CD14-positive monocyte (primary cell): Measurements from ENCODE around the gene PILRA. TPM values are rescaled to one million over a fixed set of nuclear protein-coding genes. Genes with fewer than 3 reads are reported as not detected.

Experiments
- DNase-seq, 3 donors: peaks; one replicate each; pipeline ENCODE4 v3.0.0-alpha.2; 2011 to 2022
- H2AFZ ChIP-seq: 2 replicates; pipeline ENCODE4 v1.6.0; 2012; ENCODE audit warnings: mild to moderate bottlenecking, low read depth, low read length, inconsistent platforms; ENCODE audit not compliant: insufficient read depth, poor library complexity, severe bottlenecking
- H3K27ac ChIP-seq, 2 donors: 1 replicate in 1 of 2; 2 replicates in 1 of 2; pipeline ENCODE4 v1.5.1; 2012 to 2013; ENCODE audit warnings: low read length in 2 of 2, control low read depth in 1 of 2, inconsistent platforms in 1 of 2, low read depth in 1 of 2, mild to moderate bottlenecking in 1 of 2
- H3K27me3 ChIP-seq, 2 donors: one replicate each; pipeline versions ENCODE4 v1.6.0 to v1.6.1; 2011 to 2013; ENCODE audit warnings: low read length in 2 of 2; ENCODE audit not compliant: control insufficient read depth in 2 of 2, insufficient read depth in 2 of 2
- H3K36me3 ChIP-seq, 2 donors: replicated peaks in 1 of 2; 1 replicate in 1 of 2; 2 replicates in 1 of 2; pipeline versions ENCODE4 v1.5.1 to v1.6.1; 2012 to 2013; ENCODE audit warnings: low read length in 2 of 2, control low read depth in 1 of 2, inconsistent platforms in 1 of 2, mild to moderate bottlenecking in 1 of 2; ENCODE audit not compliant: insufficient read depth in 2 of 2, control insufficient read depth in 1 of 2
- H3K4me1 ChIP-seq, 2 donors: 1 replicate in 1 of 2; 2 replicates in 1 of 2; pipeline versions ENCODE4 v1.5.1 to v1.6.1; 2012 to 2013; ENCODE audit warnings: low read length in 2 of 2, control low read depth in 1 of 2, inconsistent platforms in 1 of 2, mild to moderate bottlenecking in 1 of 2, moderate library complexity in 1 of 2; ENCODE audit not compliant: insufficient read depth in 2 of 2, control insufficient read depth in 1 of 2
- H3K4me2 ChIP-seq: replicated peaks from 2 replicates; pipeline ENCODE3; 2012; ENCODE audit warnings: low read length, moderate library complexity, mild to moderate bottlenecking; ENCODE audit not compliant: poor library complexity, severe bottlenecking; ENCODE audit errors: extremely low read depth
- H3K4me3 ChIP-seq, 3 experiments: fragments of 200-600 bp in 1 of 3; sonication (generic) in 1 of 3; replicated peaks in 1 of 3; 1 replicate in 2 of 3; 2 replicates in 1 of 3; pipeline ENCODE4 v1.5.1; 2011 to 2013; ENCODE audit warnings: low read length in 3 of 3, mild to moderate bottlenecking in 3 of 3, control low read depth in 2 of 3, low read depth in 2 of 3, inconsistent platforms in 1 of 3, moderate library complexity in 1 of 3
- H3K79me2 ChIP-seq: 2 replicates; pipeline ENCODE4 v1.6.0; 2012; ENCODE audit warnings: mild to moderate bottlenecking, control low read depth, inconsistent platforms, low read length, moderate library complexity; ENCODE audit not compliant: insufficient read depth
- H3K9ac ChIP-seq: 2 replicates; pipeline ENCODE4 v1.6.0; 2017; ENCODE audit warnings: low read length, mild to moderate bottlenecking; ENCODE audit not compliant: insufficient read depth, poor library complexity, severe bottlenecking
- H3K9me3 ChIP-seq, 2 donors: replicated peaks in 1 of 2; 1 replicate in 1 of 2; 2 replicates in 1 of 2; pipeline versions ENCODE4 v1.5.1 to v1.6.1; 2012 to 2013; ENCODE audit warnings: low read length in 2 of 2, control low read depth in 1 of 2; ENCODE audit not compliant: control insufficient read depth in 1 of 2, insufficient read depth in 1 of 2
- H4K20me1 ChIP-seq: 2 replicates; pipeline ENCODE4 v1.6.0; 2012; ENCODE audit warnings: mild to moderate bottlenecking, low read length, control low read depth, moderate library complexity; ENCODE audit not compliant: insufficient read depth
- H3K27ac Mint-ChIP-seq, 7 donors: one replicate each; pipeline ENCODE4 v1.8.0; 2020; ENCODE audit warnings: mild to moderate bottlenecking in 7 of 7, mixed read lengths in 7 of 7, moderate library complexity in 6 of 7, inconsistent platforms in 2 of 7
- H3K27me3 Mint-ChIP-seq, 3 donors: one replicate each; pipeline ENCODE4 v1.8.0; 2021 to 2022; ENCODE audit warnings: low read depth in 3 of 3, mild to moderate bottlenecking in 3 of 3, mixed read lengths in 3 of 3, moderate library complexity in 3 of 3, inconsistent platforms in 1 of 3
- H3K36me3 Mint-ChIP-seq, 2 donors: one replicate each; pipeline ENCODE4 v1.8.0; 2020; ENCODE audit warnings: mixed read lengths in 2 of 2, inconsistent platforms in 1 of 2, mild to moderate bottlenecking in 1 of 2
- H3K4me1 Mint-ChIP-seq: one replicate; pipeline ENCODE4 v1.8.0; 2020; ENCODE audit warnings: mild to moderate bottlenecking, mixed read lengths
- H3K4me3 Mint-ChIP-seq, 2 donors: one replicate each; pipeline ENCODE4 v1.8.0; 2020; ENCODE audit warnings: mild to moderate bottlenecking in 2 of 2, mixed read lengths in 2 of 2, moderate library complexity in 1 of 2
- H3K9me3 Mint-ChIP-seq, 7 donors: one replicate each; pipeline ENCODE4 v1.8.0; 2020 to 2022; ENCODE audit warnings: mixed read lengths in 7 of 7, mild to moderate bottlenecking in 6 of 7, moderate library complexity in 6 of 7, inconsistent platforms in 2 of 7
- WGBS: methylation state at CpG from one replicate; pipeline ENCODE4 v1.1.5; 2013; ENCODE audit warnings: missing lambda C conversion rate; ENCODE audit not compliant: insufficient coverage; 5-methylcytosine and 5-hydroxymethylcytosine counted together
- intact Hi-C, 2 donors: fragments of 100-400 bp; cut with micrococcal nuclease; formaldehyde crosslinking; loops; one replicate each; pipeline versions ENCODE4 v1.15.0 to v1.15.1; 2023
- polyA plus RNA-seq, 3 donors: library from polyadenylated mRNA; depleted of rRNA in 1 of 3; unstranded in 2 of 3; stranded (reverse) in 1 of 3; fragments of 300-500 nt in 2 of 3; fragments of >200 nt in 1 of 3; fragmentation: Illumina TruSeq in 2 of 3; gene quantifications; 1 replicate in 2 of 3; 2 replicates in 1 of 3; pipeline ENCODE4 v1.2.3, GENCODE V29; 2012 to 2021
- TF ChIP-seq, protein P1 (sequence below): fragments of 200-600 bp; IDR thresholded peaks from one replicate; pipeline ENCODE4 v1.8.0; 2022; ENCODE audit warnings: antibody characterized with exemption, mild to moderate bottlenecking

Gene PILRA
- polyA plus RNA-seq, 3 donors, result 316 to 491 (median 364) TPM

- peak overlapping the region; percentile 29 for H3K4me2 ChIP-seq
- H3K36me3 Mint-ChIP-seq, result peaks cover 16 to 21% of the 10 kb centered on the region in 2 donors
- H3K9ac ChIP-seq, result peak overlapping the region; percentile 55
- H3K9me3 Mint-ChIP-seq, result no peaks in the 10 kb centered on the region
- no peaks in the 10 kb centered on the region for H3K9me3 ChIP-seq
- no peak overlapping the region for H2AFZ ChIP-seq
- peak overlapping the region in 1 of 3 experiments; percentile 43 for H3K4me3 ChIP-seq
- TF ChIP-seq, protein P1, sequence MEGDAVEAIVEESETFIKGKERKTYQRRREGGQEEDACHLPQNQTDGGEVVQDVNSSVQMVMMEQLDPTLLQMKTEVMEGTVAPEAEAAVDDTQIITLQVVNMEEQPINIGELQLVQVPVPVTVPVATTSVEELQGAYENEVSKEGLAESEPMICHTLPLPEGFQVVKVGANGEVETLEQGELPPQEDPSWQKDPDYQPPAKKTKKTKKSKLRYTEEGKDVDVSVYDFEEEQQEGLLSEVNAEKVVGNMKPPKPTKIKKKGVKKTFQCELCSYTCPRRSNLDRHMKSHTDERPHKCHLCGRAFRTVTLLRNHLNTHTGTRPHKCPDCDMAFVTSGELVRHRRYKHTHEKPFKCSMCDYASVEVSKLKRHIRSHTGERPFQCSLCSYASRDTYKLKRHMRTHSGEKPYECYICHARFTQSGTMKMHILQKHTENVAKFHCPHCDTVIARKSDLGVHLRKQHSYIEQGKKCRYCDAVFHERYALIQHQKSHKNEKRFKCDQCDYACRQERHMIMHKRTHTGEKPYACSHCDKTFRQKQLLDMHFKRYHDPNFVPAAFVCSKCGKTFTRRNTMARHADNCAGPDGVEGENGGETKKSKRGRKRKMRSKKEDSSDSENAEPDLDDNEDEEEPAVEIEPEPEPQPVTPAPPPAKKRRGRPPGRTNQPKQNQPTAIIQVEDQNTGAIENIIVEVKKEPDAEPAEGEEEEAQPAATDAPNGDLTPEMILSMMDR, result no peak
- peak in 2 of 3 donors; percentile 51 to 64 for DNase-seq
- peaks cover 0 to 5% (median 0%) of the 10 kb centered on the region in 3 donors for H3K27me3 Mint-ChIP-seq
- peaks cover 46% of the 10 kb centered on the region for H3K79me2 ChIP-seq
- peaks cover 3 to 10% of the 10 kb centered on the region in 2 donors for H3K36me3 ChIP-seq
- intact Hi-C loops, result no loop called here
- peaks cover 83 to 85% of the 10 kb centered on the region in 2 donors for H3K4me1 ChIP-seq
- H4K20me1 ChIP-seq, result no peaks in the 10 kb centered on the region
- H3K27me3 ChIP-seq, result no peaks in the 10 kb centered on the region
- H3K4me1 Mint-ChIP-seq, result peaks cover 85% of the 10 kb centered on the region
- peak overlapping the region; percentile 98 to 99 for H3K27ac ChIP-seq
- peak overlapping the region in 1 of 2 donors; percentile 35 for H3K4me3 Mint-ChIP-seq
- 33% methylated on average over 8 of the region's 12 CpGs for WGBS
- H3K27ac Mint-ChIP-seq, result peak overlapping the region; percentile 99 to 100 (median 99)
Measured at GRCh38 chr7:100367676-100368613, 5.3 kb upstream of the PILRA start.

DNA sequence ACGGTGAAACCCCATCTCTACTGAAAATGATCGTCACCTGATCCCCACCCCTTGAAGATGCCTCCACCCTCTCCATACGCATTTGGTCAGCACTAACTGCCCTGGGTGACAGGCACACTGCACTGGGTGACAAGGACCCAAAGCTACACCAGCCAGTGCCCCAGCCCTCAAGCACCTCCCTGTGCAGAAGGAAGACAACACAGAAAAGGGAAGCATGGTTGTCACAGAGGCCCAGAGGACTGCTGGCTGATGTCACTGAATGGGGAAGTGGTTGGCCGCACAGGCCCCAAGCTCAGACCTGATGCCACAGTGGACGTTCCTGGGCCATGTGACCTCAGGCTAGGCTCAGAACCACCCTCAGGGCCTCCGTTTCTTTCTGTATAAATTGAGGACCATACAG is 4.2 kb upstream of the PILRA start:
- H3K9me3 Mint-ChIP-seq, result no peaks in the 10 kb centered on the region
- Histone ChIP-seq H3K27ac (peak overlapping the region; percentile 98 to 99), H3K4me2 (peak overlapping the region; percentile 24), H3K27me3 (no peaks in the 10 kb centered on the region), H3K9ac (peak overlapping the region; percentile 71), H3K4me1 (peaks cover 90 to 95% of the 10 kb centered on the region in 2 donors), H4K20me1 (no peaks in the 10 kb centered on the region), H3K36me3 (peaks cover 0 to 3% of the 10 kb centered on the region in 2 donors), H3K9me3 (no peaks in the 10 kb centered on the region), H3K4me3 (peak overlapping the region in 1 of 3 experiments; percentile 43), H2AFZ (no peak overlapping the region), H3K79me2 (peaks cover 57% of the 10 kb centered on the region)
- H3K36me3 Mint-ChIP-seq, result peaks cover 9 to 12% of the 10 kb centered on the region in 2 donors
- peak; percentile 98 to 100 (median 98) for DNase-seq
- peaks cover 0 to 5% (median 0%) of the 10 kb centered on the region in 3 donors for H3K27me3 Mint-ChIP-seq
- WGBS, result 0% methylated on average over 5 of the region's 6 CpGs
- H3K27ac Mint-ChIP-seq, result peak overlapping the region; percentile 99 to 100 (median 99)
- peak overlapping the region in 1 of 2 donors; percentile 30 for H3K4me3 Mint-ChIP-seq
- H3K4me1 Mint-ChIP-seq, result peaks cover 89% of the 10 kb centered on the region
- TF ChIP-seq, protein P1, result no peak
- intact Hi-C loops, result no loop called here
